ENCODE measurements around the gene GALNS.

DNA sequence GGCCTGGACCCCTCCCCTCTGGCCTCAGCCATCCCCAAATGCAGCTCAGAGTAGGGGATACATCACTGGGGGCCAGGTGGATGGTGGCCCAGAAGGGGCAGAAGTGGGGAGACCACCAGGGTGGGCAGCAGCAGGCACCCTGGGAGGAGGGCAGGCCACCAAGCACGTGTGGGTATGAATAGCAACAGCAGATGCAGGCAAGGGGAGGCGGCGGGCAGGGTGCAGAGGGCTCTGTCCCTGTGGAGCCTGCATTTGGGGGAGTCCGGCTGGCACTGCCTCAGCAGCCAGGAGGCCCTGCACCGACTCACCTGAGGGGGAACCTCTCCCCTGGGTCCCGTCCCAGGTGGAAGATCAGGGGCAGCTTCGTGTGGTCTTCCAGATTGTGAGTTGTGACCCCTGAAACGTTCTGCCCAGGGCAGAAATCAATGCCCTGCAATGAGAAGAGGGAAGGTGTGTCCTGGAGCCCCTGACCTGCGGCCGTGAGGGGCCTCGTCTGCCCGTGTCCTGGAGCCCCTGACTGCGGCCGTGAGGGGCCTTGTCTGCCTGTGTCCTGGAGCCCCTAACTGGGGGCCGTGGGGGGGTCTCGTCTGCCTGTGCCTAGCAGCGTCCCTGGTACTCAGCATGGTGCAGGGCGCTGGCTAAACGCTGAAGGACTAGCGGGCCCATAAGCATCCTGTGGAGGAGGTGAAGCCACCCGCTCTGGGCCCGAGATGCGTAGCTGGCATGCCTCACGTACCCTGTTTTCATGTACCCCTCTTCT, 34.3 kb downstream of the GALNS start:
- TF ChIP-seq EZH2 (IDR thresholded peaks at IDR 0.05): no peak
- no peak for TF ChIP-seq POLR2AphosphoS5 (IDR thresholded peaks at IDR 0.05; ENCODE audit: borderline replicate concordance, low read depth, low read length)

Measured in SK-N-MC (cell line).